ENCODE measurements around the gene HSD3B7.

DNA sequence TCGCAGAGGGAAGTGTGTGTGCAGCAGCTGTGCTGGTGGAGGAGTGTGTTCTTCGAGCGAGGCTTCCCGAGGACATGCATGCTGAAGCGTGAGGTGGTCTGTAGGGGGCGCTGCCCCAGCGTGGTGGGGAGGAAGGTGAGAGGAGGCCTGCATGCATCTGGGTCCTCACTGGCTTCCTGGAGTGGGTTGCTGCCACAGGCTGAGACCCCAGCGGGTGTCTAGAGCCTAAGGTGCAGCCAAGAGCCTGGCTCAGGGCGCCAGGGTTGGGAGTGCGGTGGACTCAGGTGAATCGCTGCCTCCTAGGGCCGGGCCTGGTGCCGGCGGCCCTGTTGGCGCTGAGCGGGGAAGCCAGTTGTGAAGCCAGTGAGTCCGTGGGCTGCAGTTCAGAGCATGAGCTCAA, 7.5 kb upstream of the HSD3B7 start:
- TF ChIP-seq, protein P1, sequence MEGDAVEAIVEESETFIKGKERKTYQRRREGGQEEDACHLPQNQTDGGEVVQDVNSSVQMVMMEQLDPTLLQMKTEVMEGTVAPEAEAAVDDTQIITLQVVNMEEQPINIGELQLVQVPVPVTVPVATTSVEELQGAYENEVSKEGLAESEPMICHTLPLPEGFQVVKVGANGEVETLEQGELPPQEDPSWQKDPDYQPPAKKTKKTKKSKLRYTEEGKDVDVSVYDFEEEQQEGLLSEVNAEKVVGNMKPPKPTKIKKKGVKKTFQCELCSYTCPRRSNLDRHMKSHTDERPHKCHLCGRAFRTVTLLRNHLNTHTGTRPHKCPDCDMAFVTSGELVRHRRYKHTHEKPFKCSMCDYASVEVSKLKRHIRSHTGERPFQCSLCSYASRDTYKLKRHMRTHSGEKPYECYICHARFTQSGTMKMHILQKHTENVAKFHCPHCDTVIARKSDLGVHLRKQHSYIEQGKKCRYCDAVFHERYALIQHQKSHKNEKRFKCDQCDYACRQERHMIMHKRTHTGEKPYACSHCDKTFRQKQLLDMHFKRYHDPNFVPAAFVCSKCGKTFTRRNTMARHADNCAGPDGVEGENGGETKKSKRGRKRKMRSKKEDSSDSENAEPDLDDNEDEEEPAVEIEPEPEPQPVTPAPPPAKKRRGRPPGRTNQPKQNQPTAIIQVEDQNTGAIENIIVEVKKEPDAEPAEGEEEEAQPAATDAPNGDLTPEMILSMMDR (IDR thresholded peaks at IDR 0.05; ENCODE audit: low read length), result peak; percentile 26
- no peak for TF ChIP-seq EZH2 (optimal IDR thresholded peaks at IDR 0.05; ENCODE audit: low read depth, low read length)

All from MM.1S (cell line).